H4 (cell line): ENCODE data around the gene MLH3. TPM values are rescaled to one million over a fixed set of nuclear protein-coding genes. Genes with fewer than 3 reads are reported as not detected.
A peak's percentile ranks its signal among the peaks of the same experiment; 100 is the strongest.
"Not testable (repeated sequence)": the region's sequence is repeated elsewhere in the genome, so short reads cannot be mapped to it uniquely, and the experiment has no call there.

ENCODE experiments used
- DNase-seq: peaks from one replicate; pipeline ENCODE4 v3.0.0-alpha.2; 2015; ENCODE audit warnings: low spot score
- total RNA-seq: library from RNA; depleted of rRNA; stranded (reverse); fragments of >200 nt; shearing (Covaris generic); gene quantifications from 2 replicates; pipeline ENCODE4 v1.2.3, GENCODE V29; 2014; rRNA removed

Gene MLH3
- 6.6 and 11.8 TPM in 2 replicates for total RNA-seq

DNA sequence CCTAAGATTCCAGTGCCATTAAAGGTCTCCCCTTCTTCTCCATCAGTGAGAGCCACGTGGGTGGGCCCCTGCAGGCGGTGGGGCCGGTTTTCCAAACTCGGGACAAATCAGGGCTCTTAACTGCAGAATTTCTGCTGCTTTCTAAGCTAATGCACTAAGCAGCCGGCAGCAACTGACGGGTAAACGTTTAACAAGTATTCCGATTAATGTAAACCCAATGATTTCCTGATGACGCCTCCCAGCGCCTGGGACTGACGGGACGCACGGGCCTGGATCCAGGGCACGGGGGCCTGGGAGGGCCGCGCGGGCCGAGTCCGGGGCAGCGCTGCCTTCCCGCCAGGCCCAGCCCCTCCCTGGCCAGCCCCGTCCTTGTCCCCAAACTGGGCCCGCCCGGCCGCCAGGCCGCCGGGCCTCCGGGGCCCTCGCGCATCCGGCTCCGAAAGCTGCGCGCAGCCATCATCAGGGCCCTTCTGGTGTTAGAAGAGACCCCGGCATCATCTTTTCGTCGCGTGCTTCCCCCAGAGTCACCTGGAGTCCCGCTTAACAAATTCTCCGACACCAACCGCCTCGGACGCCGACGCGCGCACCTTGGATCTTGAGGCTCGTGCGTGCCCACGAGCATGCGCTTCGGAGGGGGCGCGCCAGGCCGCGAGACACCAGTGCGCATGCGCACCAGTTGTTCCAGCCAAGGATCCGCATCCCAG is at the start of gene MLH3:
TSS of gene MLH3 (minus strand) at position 616 of the 704 bp plus-strand sequence. CDS start 1,812 bp downstream, outside the sequence.
- peak; percentile 68 for DNase-seq

DNA sequence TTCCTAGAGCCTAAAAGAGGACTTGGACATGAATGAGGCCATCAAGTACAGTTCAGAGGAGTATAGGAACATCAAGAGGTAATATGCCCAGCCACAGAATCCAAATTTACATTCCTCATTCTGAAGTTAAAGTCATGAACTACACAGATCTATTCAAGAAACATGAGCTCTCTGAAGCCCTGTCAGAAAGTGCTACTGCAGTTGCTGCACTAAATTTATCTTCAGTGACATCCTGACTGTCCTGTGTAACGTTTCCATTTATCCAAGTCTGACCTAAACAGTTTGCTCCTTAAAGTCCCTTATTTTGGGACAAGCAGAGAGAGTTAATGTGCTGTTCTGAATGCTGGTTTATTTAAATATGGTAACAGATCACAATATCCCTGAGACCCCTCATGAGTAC is 47.4 kb upstream of the MLH3 start:
- DNase-seq, result no peak

DNA sequence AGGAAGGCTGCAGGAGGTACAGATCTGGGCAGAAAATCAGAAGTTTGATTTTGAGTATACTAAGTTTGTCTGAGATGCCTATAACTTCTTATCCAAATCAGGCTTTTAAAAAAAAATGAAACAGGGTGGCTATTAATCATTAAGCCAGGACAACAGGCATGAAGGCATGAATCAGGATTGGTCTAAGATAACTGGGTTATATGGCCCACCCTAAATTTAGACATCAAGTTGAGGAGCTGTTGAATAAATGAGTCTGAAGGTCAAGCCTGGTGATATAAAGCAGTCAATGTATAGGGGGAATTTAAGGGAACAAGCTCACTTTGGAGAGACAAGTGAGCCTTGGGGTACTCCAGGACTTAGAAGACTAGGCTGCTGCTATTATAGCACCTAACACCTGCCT is 46.9 kb upstream of the MLH3 start:
- DNase-seq, result no peak

DNA sequence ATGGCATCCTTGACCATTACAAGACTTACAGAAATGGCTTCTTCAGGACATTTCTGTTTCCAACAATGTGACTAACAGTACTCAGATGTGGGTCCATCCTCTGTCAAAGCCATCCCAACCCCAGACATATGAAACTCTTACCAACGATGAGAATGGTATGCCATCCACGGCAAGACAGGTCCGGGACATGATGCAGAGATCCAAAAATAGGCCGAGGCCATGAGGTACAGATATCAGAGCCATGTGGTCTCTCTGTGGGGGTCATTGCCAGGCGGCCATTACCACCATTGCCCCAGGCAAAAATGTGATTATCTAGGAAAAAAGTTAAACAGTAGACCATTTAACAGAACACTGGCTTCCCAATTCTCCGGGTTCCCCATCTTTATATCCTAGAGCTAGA is 45.7 kb upstream of the MLH3 start:
- no peak for DNase-seq

DNA sequence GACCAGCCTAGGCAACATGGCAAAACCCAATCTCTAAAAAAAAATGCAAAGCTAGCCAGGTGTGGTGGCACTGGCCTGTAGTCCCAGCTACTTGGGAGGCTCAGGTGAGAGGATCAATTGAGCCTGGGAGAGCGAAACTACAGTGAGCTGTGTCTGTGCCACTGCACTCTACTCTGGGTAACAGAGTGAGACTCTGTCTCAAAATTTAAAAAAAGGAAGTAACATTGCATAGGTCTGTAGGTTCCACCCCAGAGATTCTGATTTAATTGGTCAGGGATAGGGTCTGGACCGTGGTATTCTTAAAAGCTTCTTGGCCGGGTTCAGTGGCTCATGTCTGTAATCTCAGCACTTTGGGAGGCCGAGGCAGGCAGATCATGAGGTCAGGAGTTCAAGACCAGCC is 44.4 kb upstream of the MLH3 start:
- no peak for DNase-seq

DNA sequence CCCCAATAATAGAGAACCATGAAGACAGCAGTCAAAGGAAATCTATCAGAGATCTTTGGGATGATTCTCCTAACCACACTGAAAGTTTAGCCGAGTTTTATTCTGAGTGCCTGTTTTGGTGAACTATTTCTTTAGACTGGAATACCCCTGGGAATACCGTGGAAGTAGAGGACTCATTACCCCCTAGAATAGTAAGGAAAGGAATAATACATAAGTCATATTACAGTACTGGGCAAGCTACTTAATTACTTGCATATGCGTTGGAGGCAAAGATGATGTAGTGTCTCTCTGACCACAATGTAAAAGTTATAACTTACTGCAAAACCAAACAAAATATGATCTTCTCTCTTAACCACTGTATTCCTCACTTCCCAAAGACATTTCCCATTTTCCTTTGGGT is 43.6 kb upstream of the MLH3 start:
- DNase-seq, result no peak

DNA sequence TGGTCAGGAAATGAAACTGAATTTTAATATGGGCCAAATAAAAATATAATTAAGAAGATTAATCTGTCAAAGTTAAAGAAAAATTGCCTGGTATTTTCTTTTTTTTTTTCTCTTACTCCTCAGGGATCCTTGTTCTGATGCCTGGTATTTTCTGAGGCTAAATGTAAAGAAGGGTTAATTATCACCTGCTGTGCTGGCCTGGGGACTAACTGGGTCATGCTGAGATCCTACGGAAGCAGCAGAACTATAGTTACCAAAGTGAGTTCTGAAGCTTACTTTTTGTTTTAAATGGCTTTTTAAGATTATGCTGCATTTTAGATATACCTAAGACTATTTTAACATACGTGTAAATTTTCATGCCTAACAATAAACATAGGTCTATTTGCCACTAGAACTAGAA is 41.4 kb upstream of the MLH3 start:
- no peak for DNase-seq

DNA sequence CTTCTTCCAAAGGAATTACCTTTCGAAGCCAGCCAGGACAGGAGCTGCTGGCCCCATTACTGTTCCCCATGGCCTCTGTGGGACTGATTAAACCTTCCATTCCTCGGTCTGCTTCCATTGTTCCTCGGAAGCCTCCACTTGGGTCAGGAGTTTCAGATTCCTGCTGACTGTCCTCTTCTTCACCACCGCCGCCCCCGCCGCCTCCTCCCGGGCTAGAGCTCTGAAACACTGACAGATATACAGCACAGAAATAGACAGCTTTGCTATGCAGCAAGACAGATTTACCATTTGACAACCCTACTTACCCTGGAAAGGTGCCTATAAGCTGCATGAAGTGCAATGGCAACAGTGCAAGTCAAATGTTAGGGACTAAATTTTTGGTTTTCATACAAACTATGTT is 40.0 kb upstream of the MLH3 start:
- DNase-seq, result no peak

DNA sequence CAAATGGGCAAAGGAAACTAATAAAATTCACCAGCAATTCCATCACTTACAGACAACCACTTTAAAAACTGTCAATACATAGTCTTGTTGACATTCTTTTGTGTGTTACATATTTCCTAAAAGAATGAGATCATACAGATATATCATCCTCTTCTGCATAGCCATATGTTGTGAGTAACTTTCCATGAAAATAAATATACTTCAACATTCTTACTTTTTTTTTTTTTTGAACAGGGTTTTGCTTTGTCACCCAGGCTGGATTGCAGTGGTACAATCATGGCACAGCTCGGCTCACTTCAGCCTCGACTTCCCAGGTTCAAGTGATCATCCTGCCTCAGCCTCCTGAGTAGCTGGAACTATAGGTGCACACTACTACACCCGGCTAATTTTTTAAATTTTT is 39.1 kb upstream of the MLH3 start:
- DNase-seq, result no peak

DNA sequence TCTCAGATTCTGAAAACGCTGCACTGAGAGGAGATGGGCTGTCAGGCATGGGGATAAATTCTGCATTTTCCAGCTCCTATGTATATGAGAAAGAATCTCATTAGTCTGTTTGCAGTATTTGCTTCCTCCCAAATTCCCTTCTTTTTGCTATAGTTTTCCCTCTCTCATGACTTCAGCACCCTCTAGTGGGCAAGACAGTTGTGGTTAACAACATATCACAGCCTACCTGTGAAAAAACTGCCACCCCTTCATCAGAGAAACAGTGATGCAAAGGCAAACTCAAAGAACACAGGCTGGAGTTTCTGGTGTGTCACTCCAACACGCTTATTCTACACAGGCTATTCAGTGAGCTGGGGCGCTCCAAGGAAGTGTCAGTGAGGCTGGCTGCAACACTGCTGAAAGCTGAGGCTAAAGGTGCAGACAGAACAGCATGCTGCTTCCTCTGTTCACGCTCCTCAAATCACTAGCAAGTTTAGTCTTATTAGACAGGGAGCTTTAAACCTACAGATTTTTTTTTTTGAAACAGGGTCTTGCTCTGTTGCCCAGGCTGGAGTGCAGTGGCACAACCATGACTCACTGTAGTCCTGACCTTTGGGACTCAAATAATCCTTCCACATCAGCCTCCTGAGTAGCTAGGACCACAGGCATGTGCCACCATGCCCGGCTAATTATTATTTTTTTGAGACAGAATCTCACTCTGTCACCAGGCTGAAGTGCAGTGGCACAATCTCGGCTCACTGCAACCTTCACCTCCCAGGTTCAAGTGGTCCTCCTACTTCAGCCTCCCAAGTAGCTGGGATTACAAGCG is 37.5 kb upstream of the MLH3 start:
- DNase-seq, result peak; percentile 48

DNA sequence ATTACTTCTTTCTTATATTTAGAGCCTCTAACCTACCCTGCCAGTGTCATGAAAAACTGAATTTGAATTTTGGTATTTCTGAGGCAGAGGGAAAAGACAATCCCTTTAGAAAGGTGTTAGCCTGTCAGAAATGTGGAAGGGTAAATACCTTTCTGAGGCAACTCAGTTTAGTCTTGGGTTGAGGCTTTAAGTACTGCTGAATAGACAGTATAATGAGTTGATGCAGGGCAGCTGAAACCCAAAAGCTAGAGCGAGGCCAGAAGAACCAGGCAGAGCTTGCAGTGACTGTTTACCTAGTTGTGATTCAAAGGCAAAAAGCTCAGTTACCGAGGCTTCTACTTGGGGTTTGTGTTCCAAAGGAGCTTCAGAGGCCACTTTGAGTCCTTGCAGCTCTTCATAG is 36.9 kb upstream of the MLH3 start:
- DNase-seq, result no peak

DNA sequence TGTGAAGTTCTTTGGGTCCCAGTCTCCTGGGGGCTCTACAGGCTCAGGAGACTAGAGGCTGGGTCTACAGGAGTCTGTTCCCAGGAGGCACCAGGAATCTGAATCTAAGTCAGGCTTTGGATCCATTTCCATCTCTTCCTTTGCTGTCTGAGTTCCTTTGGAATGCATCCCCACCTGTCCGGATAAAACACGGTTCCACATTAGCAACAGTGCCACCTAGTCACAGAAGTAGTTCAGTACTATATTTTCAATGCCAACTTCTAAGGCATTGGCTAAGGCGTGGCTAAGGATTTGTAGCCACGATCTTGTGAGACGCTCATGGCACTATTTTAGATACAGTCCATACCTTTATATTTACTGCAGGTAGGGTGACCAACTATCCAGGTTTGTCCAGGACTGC is 33.2 kb upstream of the MLH3 start:
- DNase-seq, result peak; percentile 27

DNA sequence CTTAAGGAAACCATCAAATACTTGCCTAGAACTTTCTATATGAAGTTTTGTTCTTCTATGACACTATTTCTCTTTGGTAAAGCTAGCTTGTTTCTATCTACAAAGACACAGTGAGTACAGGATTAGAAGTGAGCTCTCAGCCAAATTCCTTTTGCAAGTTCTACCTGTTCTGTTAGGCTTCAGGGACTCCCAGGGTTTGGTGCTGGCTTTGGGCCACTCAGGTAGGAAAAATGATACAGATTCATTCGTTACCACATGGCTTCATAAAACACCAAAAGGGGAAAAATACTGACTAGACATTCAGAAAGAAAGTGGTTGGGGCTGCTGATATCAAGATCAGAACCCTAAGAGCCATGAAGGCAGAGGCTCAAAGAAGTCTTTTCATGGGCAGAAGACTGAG is 32.0 kb upstream of the MLH3 start:
- no peak for DNase-seq

DNA sequence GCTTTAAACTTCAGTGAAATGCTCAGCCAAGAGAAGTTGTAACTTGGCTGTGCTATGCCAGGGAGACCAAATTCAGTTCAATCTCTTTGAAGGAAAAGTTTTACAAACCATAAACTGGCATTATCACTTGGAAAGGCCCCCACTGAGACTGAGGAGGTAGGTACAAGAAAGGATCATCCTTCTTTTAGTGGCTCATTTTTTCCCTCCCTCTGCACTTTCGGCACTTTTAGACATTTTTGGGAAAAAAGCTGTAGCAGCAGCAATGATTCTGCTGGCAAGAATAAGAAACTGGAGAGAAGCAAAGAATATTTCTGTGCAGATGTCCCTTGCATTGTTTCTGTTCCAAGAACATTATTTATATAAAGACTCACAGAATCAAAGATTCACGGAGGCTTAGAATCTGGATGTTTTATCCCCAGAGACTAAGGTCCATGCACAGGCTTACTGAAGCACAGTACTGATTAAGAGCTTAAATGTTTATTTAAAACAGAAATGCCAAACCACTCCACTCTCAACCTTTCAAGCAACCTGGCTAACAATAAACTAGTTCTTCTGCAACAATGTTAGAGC is 30.5 kb upstream of the MLH3 start:
- DNase-seq, result no peak

DNA sequence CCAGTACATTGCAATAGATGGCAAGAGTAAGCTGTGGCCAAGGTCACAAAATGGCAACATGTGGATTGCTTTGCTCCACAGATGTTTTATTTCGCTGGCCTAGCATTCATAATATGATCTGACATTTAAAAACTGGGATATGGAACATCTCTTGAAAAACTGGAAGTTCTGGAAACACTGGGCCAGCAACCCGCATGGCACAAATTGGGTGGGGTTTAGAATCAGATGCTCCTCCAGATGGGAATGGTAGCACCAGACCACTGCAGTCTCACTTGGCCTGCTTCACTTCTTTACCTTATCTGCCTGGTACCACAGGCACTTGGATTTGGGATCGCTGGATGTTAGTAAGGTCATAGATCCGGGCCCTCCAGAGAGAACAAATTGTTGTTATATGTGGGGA is 28.3 kb upstream of the MLH3 start:
- no peak for DNase-seq

DNA sequence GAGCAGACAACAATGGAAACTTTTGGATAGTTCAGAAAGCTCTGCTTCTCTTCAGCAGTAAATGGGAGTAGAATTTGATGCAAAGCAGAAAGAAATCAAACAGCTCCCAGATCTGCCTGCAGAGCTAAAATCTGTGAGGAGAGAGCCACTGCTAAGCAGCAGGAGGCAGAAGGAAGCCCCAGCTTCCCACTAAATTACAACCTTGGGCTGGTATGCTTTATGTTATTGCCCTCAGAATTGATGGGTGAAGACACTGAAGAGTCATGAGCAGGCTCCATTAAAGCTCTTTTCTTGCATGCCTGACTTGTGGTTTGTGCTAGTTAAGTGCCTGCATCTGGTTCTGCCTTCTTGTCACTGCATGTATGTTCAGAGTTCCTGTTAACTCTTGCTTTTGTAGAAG is 26.5 kb upstream of the MLH3 start:
- no peak for DNase-seq

DNA sequence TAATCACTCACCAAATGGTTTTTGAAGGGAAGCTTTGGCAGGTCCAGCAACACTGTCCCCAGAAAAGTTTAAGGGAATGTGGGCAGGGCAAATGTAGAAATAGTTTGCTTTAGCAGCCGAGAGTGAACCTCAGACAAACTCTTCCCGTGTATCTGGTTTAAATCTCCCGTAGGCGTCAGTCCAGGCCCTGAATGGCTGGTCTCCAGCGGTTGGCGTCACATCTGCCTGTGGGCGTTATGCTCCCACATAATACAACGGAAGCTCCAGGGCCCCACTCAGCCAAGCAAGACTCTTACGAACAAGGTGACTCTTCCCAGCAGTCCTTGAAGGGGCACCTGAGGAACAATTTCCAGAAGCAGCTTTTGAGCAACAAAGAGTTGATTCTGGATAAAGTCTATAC is 19.1 kb upstream of the MLH3 start:
- DNase-seq, result no peak

DNA sequence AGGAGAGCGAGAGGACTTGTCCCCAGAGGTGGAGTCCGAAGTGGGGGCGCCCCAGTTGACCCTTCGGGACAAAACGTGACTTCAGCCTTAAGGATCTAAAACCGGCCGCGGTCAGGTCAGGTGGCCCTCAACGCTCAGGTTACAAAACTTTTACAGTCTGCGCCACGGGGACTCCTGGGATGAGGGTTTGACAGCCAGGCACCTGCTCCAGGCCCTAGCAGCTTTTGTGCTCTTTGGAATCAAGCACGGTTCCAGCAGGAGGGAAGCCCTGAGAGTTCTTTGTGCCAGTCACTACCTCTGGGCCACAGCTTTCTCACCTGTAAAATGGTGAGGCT is 18.5 kb upstream of the MLH3 start:
- DNase-seq, result no peak

DNA sequence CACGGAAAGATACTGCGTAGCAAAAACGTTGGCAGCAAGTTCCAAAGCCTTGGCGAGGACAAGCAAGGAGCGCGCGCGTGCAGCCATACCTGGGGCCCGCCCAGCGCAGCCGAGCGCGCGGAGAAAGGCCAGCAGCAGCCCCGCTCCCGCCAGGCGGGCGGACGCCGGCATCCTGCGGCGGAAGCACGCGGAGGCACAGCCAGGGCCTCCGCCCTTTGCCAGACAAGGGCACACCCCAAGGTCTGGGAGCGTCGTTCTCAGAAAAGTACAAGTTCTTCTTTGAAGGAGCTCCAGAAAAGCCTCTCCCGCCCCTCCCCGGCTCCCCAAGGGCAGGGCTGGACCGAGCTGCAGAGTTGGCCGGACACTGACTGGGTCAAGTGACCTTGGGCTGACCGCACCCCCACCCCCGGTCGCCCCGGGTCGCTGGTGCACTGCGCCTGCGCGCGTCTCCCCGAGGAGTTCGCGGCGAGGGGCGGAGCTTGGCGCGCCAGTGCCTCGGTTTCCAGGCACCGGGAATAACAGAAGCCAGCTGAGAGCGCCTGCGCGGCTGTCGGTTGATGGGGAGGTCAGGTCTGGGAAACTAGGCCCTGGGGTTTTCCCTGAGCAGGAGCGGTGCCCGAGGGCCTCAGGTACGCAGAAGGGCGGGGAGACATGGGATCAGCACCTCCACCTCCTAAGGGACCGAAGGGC is 18.0 kb upstream of the MLH3 start, which contains the start of gene ZC2HC1C:
TSS of gene ZC2HC1C (plus strand) at position 521 of the 690 bp plus-strand sequence. CDS start 933 bp downstream, outside the sequence.
- peak; percentile 25 for DNase-seq

DNA sequence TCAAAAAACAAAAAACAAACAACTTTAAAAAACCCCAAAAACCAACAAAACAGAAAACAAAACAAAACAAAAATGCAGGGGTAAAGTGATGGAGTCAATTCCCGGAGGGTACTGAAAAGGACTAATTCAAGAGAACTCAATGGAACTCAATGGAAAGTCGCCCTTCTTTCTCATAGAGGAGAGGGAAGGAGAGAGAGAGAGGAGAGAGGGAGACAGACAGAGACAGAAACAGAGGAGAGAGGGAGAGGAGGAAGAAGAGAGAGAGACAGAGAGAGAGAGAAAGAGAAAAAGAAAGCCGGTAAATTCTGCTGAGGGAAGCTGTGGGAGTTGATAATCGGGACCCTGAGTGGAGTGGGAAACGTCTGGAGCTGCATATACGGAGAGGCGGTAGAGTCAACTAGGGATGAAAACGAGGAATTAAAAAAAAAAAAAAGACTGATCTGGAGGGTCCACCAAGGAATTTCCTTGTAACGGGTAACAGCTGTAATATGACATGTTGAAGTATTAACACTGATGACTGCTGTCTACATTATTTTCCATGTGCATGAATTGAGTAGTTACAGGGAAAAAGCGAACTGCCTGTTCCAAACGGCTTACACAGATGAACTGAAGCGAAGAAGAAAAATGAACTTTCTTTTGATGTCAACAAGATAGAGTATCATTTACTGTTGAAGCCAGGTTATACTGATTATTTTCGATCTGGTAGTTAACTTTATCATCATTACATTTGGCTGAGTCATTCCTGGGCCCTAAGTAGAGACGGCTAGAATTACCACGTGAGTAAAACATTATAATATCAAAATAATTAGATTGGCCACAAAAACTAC is 17.2 kb upstream of the MLH3 start:
- DNase-seq, result no peak

DNA sequence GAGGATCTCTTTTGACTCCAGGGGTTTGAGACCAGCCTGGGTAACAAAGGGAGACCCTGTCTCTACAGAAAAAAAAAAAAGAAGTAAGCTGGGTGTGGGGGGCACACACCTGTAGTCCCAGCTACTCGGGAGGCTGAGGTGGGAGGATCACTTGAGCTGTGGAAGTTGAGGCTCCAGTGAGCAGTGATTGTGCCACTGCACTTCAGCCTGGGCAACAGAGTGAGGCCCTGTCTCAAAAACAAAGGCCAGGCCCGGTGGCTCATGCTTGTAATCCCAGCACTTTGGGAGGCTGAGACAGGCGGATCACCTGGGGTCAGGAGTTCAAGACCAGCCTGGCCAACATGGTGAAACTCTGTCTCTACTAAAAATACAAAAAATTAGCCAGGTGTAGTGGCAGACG is 16.5 kb upstream of the MLH3 start:
- not testable (repeated sequence) for DNase-seq

DNA sequence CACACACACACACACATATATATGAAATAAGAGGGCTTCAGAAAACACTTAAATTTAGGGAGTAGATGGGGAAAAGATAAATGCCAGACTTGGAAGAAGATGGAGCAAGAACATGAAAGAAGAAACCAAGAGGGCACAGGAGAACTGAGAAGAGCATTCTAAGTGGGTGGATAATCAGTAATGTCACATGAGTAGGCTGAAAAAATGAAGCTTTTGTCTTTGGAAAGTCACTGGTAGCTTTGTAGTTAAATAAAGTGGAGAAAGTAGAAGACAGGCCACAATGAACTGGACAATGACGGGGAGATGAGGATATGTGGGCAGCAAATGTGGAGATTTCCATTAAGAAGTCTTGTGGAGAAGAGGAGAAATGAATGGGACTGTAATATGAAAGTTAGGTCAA is 15.9 kb upstream of the MLH3 start:
- no peak for DNase-seq
